CD4-positive, alpha-beta memory T cell (primary cell): ENCODE measurements around the gene NAA80. TPM values are rescaled to one million over a fixed set of nuclear protein-coding genes. Genes with fewer than 3 reads are reported as not detected.
A peak's percentile ranks its signal among the peaks of the same experiment; 100 is the strongest.

ENCODE experiments used
- CTCF ChIA-PET: fragments of 350-600 bp; sonication (Branson Sonifier 250); formaldehyde crosslinking; loops from one replicate; lab custom pipeline; 2021; ENCODE audit warnings: inconsistent platforms; ENCODE audit not compliant: partially characterized antibody; lab: Charles Lee
- POLR2A ChIA-PET: fragments of 350-600 bp; sonication (Branson Sonifier 250); formaldehyde crosslinking; loops from one replicate; lab custom pipeline; 2021; ENCODE audit not compliant: partially characterized antibody; lab: Charles Lee
- DNase-seq, 5 donors: peaks; one replicate each; pipeline versions ENCODE4 v3.0.0 to v3.0.0-alpha.2; 2020 to 2022; ENCODE audit warnings: mixed read lengths in 1 of 5
- H3K27ac ChIP-seq: one replicate; pipeline ENCODE4 v1.7.0; 2013; ENCODE audit warnings: low read depth, low read length
- H3K27me3 ChIP-seq: 2 replicates; pipeline ENCODE4 v1.7.0; 2013; ENCODE audit warnings: mild to moderate bottlenecking, low read length, moderate library complexity; ENCODE audit not compliant: insufficient read depth
- H3K36me3 ChIP-seq: 2 replicates; pipeline ENCODE4 v1.7.0; 2013; ENCODE audit warnings: mild to moderate bottlenecking, low read length, moderate library complexity; ENCODE audit not compliant: insufficient read depth
- H3K4me1 ChIP-seq: 2 replicates; pipeline ENCODE4 v1.7.0; 2013; ENCODE audit warnings: mild to moderate bottlenecking, low read length, moderate library complexity; ENCODE audit not compliant: insufficient read depth
- H3K4me3 ChIP-seq, 2 donors: one replicate each; pipeline ENCODE4 v1.7.0; 2013; ENCODE audit warnings: low read length in 2 of 2, mild to moderate bottlenecking in 1 of 2
- H3K9me3 ChIP-seq, 2 donors: one replicate each; pipeline ENCODE4 v1.7.0; 2013; ENCODE audit warnings: low read length in 2 of 2, control low read depth in 1 of 2; ENCODE audit not compliant: control insufficient read depth in 1 of 2
- H3K27ac Mint-ChIP-seq, 7 donors: one replicate each; pipeline ENCODE4 v1.8.0; 2020 to 2021; ENCODE audit warnings: mixed read lengths in 7 of 7, mild to moderate bottlenecking in 6 of 7, inconsistent platforms in 3 of 7, moderate library complexity in 3 of 7
- H3K27me3 Mint-ChIP-seq, 2 donors: one replicate each; pipeline ENCODE4 v1.8.0; 2020 to 2021; ENCODE audit warnings: mixed read lengths in 2 of 2
- H3K36me3 Mint-ChIP-seq, 2 donors: one replicate each; pipeline ENCODE4 v1.8.0; 2020 to 2021; ENCODE audit warnings: mixed read lengths in 2 of 2, inconsistent platforms in 1 of 2, mild to moderate bottlenecking in 1 of 2
- H3K4me1 Mint-ChIP-seq, 4 donors: one replicate each; pipeline ENCODE4 v1.8.0; 2020 to 2021; ENCODE audit warnings: mixed read lengths in 4 of 4, mild to moderate bottlenecking in 1 of 4
- H3K4me3 Mint-ChIP-seq, 8 donors: one replicate each; pipeline ENCODE4 v1.8.0; 2020 to 2021; ENCODE audit warnings: mixed read lengths in 8 of 8, mild to moderate bottlenecking in 7 of 8, moderate library complexity in 6 of 8, inconsistent platforms in 3 of 8
- H3K9me3 Mint-ChIP-seq, 8 donors: one replicate each; pipeline ENCODE4 v1.8.0; 2020 to 2021; ENCODE audit warnings: mixed read lengths in 8 of 8, mild to moderate bottlenecking in 5 of 8, inconsistent platforms in 3 of 8, moderate library complexity in 1 of 8
- intact Hi-C: fragments of 100-400 bp; cut with micrococcal nuclease; formaldehyde crosslinking; loops from one replicate; pipeline ENCODE4 v1.15.1; 2023
- polyA plus RNA-seq, 2 donors: library from polyadenylated mRNA; unstranded; fragments of 300-500 nt; fragmentation: Illumina TruSeq; gene quantifications; one replicate each; pipeline ENCODE4 v1.2.3, GENCODE V29; 2021
- total RNA-seq, 2 experiments: library from RNA; stranded (reverse); gene quantifications; one replicate each; pipeline ENCODE4 v1.2.3, GENCODE V29; 2021

Gene NAA80
- total and polyA plus RNA-seq, 4 experiments from 2014 or later: 16.7 to 33.7 (median 31.7) TPM

GRCh38 chr3:50341996-50342650 is 42.9 kb upstream of the NAA80 start:
- Histone ChIP-seq H3K4me3 (no peak overlapping the region), H3K4me1 (peaks cover 60% of the 10 kb centered on the region), H3K27ac (no peak overlapping the region), H3K27me3 (no peaks in the 10 kb centered on the region), H3K36me3 (no peaks in the 10 kb centered on the region), H3K9me3 (no peaks in the 10 kb centered on the region)
- ChIA-PET CTCF (interaction anchor here (1.9 kb wide), 1 partner anchor 25 kb away, joined by 4 read pairs; no protein-coding TSS in a partner anchor), POLR2A (interaction anchor here (1.5 to 23.7 kb wide), 6 partner anchors 7 to 227 kb away, joined by 3 to 595 read pairs (median 96); partner anchors contain the start of genes C3orf18, CYB561D2, HEMK1 and HYAL3)
- peak overlapping the region in 5 of 8 donors; percentile 20 to 70 (median 33) for H3K4me3 Mint-ChIP-seq
- intact Hi-C loops: no loop called here
- H3K36me3 Mint-ChIP-seq: peaks cover 0 to 11% of the 10 kb centered on the region in 2 donors
- no peaks in the 10 kb centered on the region for H3K27me3 Mint-ChIP-seq
- DNase-seq: no peak
- peaks cover 21 to 77% (median 42%) of the 10 kb centered on the region in 4 donors for H3K4me1 Mint-ChIP-seq
- H3K9me3 Mint-ChIP-seq: peaks cover 0 to 2% (median 0%) of the 10 kb centered on the region in 8 donors
- H3K27ac Mint-ChIP-seq: peak overlapping the region; percentile 6 to 93 (median 81)

GRCh38 chr3:50341537-50341936 is 42.3 kb upstream of the NAA80 start:
- Histone ChIP-seq H3K9me3 (no peaks in the 10 kb centered on the region), H3K27me3 (no peaks in the 10 kb centered on the region), H3K36me3 (no peaks in the 10 kb centered on the region), H3K4me1 (peaks cover 58% of the 10 kb centered on the region), H3K27ac (peak overlapping the region; percentile 96), H3K4me3 (no peak overlapping the region)
- intact Hi-C loops: no loop called here
- CTCF ChIA-PET: interaction anchor here (1.7 to 5.8 kb wide), 3 partner anchors 7 to 25 kb away, joined by 4 to 84 read pairs (median 7); partner anchors contain the start of genes CYB561D2 and NPRL2
- Mint-ChIP-seq H3K4me1 (peaks cover 23 to 78% (median 41%) of the 10 kb centered on the region in 4 donors), H3K36me3 (peaks cover 0 to 14% of the 10 kb centered on the region in 2 donors), H3K9me3 (peaks cover 0 to 2% (median 0%) of the 10 kb centered on the region in 8 donors), H3K27me3 (no peaks in the 10 kb centered on the region), H3K27ac (peak overlapping the region; percentile 81 to 93 (median 87)), H3K4me3 (peak overlapping the region; percentile 70 to 97 (median 81))
- no peak for DNase-seq
- POLR2A ChIA-PET: interaction anchor here (1.1 to 23.7 kb wide), 10 partner anchors 6 to 1048 kb away, joined by 3 to 595 read pairs (median 11); partner anchors contain the start of genes C3orf18, CYB561D2, HEMK1 and HYAL2

GRCh38 chr3:50340448-50341329 is 41.5 kb upstream of the NAA80 start, which contains the start of gene RASSF1:
RASSF1 (minus strand) TSS chr3:50340836; CDS start chr3:50340805, 31 bp downstream.
- no peaks in the 10 kb centered on the region for H3K27me3 Mint-ChIP-seq
- intact Hi-C loops: no loop called here
- peak within 1 kb of the TSS; percentile 93 to 100 (median 98) for H3K27ac Mint-ChIP-seq
- Histone ChIP-seq H3K9me3 (no peaks in the 10 kb centered on the region), H3K4me1 (peaks cover 62% of the 10 kb centered on the region), H3K27me3 (no peaks in the 10 kb centered on the region), H3K36me3 (no peaks in the 10 kb centered on the region), H3K4me3 (peak within 1 kb of the TSS; percentile 31 to 45), H3K27ac (peak within 1 kb of the TSS; percentile 96)
- CTCF ChIA-PET: interaction anchor here (0.8 to 5.8 kb wide), 6 partner anchors 8 to 209 kb away, joined by 3 to 84 read pairs (median 4); partner anchors contain the start of genes CYB561D2 and NPRL2
- H3K36me3 Mint-ChIP-seq: peaks cover 0 to 16% of the 10 kb centered on the region in 2 donors
- peak within 1 kb of the TSS; percentile 88 to 98 (median 95) for H3K4me3 Mint-ChIP-seq
- peaks cover 26 to 78% (median 43%) of the 10 kb centered on the region in 4 donors for H3K4me1 Mint-ChIP-seq
- POLR2A ChIA-PET: interaction anchor here (1.0 to 23.7 kb wide), 13 partner anchors 5 to 1049 kb away, joined by 3 to 595 read pairs (median 8); partner anchors contain the start of genes C3orf18, CYB561D2, GNAI2 and HYAL2
- peak; percentile 54 to 74 (median 58) for DNase-seq
- H3K9me3 Mint-ChIP-seq: peaks cover 0 to 2% (median 0%) of the 10 kb centered on the region in 8 donors

GRCh38 chr3:50340147-50340447 is 40.9 kb upstream of the NAA80 start:
- ChIA-PET CTCF (interaction anchor here (0.8 to 5.8 kb wide), 6 partner anchors 8 to 209 kb away, joined by 3 to 84 read pairs (median 4); partner anchors contain the start of genes CYB561D2 and NPRL2), POLR2A (interaction anchor here (1.0 to 23.7 kb wide), 12 partner anchors 5 to 1045 kb away, joined by 3 to 595 read pairs (median 8); partner anchors contain the start of genes C3orf18, CYB561D2, GNAI2 and HYAL2)
- no peaks in the 10 kb centered on the region for H3K36me3 ChIP-seq
- Mint-ChIP-seq H3K4me1 (peaks cover 28 to 80% (median 44%) of the 10 kb centered on the region in 4 donors), H3K27me3 (no peaks in the 10 kb centered on the region), H3K36me3 (peaks cover 0 to 16% of the 10 kb centered on the region in 2 donors), H3K4me3 (peak overlapping the region; percentile 88 to 98 (median 95)), H3K9me3 (peaks cover 0 to 2% (median 0%) of the 10 kb centered on the region in 8 donors), H3K27ac (peak overlapping the region; percentile 93 to 100 (median 98))
- H3K27ac ChIP-seq: peak overlapping the region; percentile 96
- no peak for DNase-seq
- no peaks in the 10 kb centered on the region for H3K9me3 ChIP-seq
- peaks cover 62% of the 10 kb centered on the region for H3K4me1 ChIP-seq
- intact Hi-C loops: no loop called here
- H3K27me3 ChIP-seq: no peaks in the 10 kb centered on the region
- H3K4me3 ChIP-seq: peak overlapping the region; percentile 31 to 34

GRCh38 chr3:50339485-50340146 is 40.4 kb upstream of the NAA80 start:
- Mint-ChIP-seq H3K27me3 (no peaks in the 10 kb centered on the region), H3K27ac (peak overlapping the region; percentile 93 to 100 (median 98)), H3K36me3 (peaks cover 0 to 16% of the 10 kb centered on the region in 2 donors), H3K4me3 (peak overlapping the region; percentile 88 to 98 (median 95)), H3K4me1 (peaks cover 29 to 78% (median 44%) of the 10 kb centered on the region in 4 donors), H3K9me3 (peaks cover 0 to 2% (median 0%) of the 10 kb centered on the region in 8 donors)
- POLR2A ChIA-PET: interaction anchor here (1.1 to 23.7 kb wide), 10 partner anchors 4 to 228 kb away, joined by 3 to 595 read pairs (median 42); partner anchors contain the start of genes C3orf18, CYB561D2, GNAI2 and HYAL2
- Histone ChIP-seq H3K27ac (peak overlapping the region; percentile 96), H3K4me3 (peak overlapping the region; percentile 45 to 49), H3K27me3 (no peaks in the 10 kb centered on the region), H3K9me3 (no peaks in the 10 kb centered on the region), H3K4me1 (peaks cover 62% of the 10 kb centered on the region), H3K36me3 (no peaks in the 10 kb centered on the region)
- intact Hi-C loops: loop anchor here (5.0 kb wide), 1 partner anchor 102 kb away; the partner anchor contains the start of gene GNAI2
- no peak for DNase-seq
- CTCF ChIA-PET: interaction anchor here (0.6 to 5.8 kb wide), 6 partner anchors 9 to 209 kb away, joined by 3 to 84 read pairs (median 4); partner anchors contain the start of genes CYB561D2 and NPRL2

DNA sequence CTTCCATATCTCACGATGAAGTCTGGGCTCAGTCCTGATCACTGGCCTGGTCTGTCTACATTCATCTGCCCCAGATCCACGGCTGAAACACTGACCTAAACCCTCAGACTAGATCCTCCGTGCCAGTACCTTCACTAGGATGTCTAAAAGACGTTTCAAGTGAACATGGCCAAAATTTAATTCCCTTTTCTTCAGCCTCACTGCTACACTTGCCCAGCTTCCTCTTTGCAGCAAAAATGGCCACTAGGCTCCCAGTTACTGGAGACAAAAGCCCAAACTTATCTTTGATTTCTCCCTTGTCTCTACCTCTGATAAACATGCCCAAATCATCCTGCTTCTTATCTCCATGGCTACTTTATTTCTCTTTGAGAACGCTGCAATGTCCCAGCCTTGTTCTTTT is 39.8 kb upstream of the NAA80 start:
- H3K9me3 ChIP-seq: no peaks in the 10 kb centered on the region
- no peaks in the 10 kb centered on the region for H3K27me3 ChIP-seq
- no peak for DNase-seq
- peak overlapping the region; percentile 88 to 98 (median 95) for H3K4me3 Mint-ChIP-seq
- H3K4me1 ChIP-seq: peaks cover 68% of the 10 kb centered on the region
- H3K4me1 Mint-ChIP-seq: peaks cover 36 to 82% (median 49%) of the 10 kb centered on the region in 4 donors
- peaks cover 5% of the 10 kb centered on the region for H3K36me3 ChIP-seq
- ChIA-PET CTCF (interaction anchor here (0.7 to 5.8 kb wide), 6 partner anchors 10 to 210 kb away, joined by 3 to 84 read pairs (median 4); partner anchors contain the start of genes CYB561D2 and NPRL2), POLR2A (interaction anchor here (1.5 to 20.5 kb wide), 8 partner anchors 10 to 1160 kb away, joined by 4 to 595 read pairs (median 68); partner anchors contain the start of genes CYB561D2, GNAI2, HEMK1 and HYAL2)
- peak overlapping the region; percentile 96 for H3K27ac ChIP-seq
- intact Hi-C loops: loop anchor here (5.0 kb wide), 1 partner anchor 102 kb away; the partner anchor contains the start of gene GNAI2
- H3K4me3 ChIP-seq: peak overlapping the region; percentile 38 to 49
- H3K27me3 Mint-ChIP-seq: no peaks in the 10 kb centered on the region
- H3K9me3 Mint-ChIP-seq: peaks cover 0 to 2% (median 0%) of the 10 kb centered on the region in 8 donors
- H3K27ac Mint-ChIP-seq: peak overlapping the region; percentile 93 to 100 (median 98)
- H3K36me3 Mint-ChIP-seq: peaks cover 0 to 17% of the 10 kb centered on the region in 2 donors
